Uterus (tissue), 2 donors: ENCODE measurements around the gene CHCHD3.

Experiments used
- POLR2A ChIP-seq, 2 donors: fragments of 450-650 bp; IDR thresholded peaks; one replicate each; pipeline ENCODE4 v1.6.1; 2016; ENCODE audit warnings: antibody characterized with exemption in 2 of 2, mild to moderate bottlenecking in 1 of 2, moderate library complexity in 1 of 2
- TF ChIP-seq, protein P1 (sequence below), 4 experiments: fragments of 200-600 bp in 2 of 4; fragments of 450-650 bp in 2 of 4; sonication (generic) in 2 of 4; IDR thresholded peaks; one replicate each; pipeline ENCODE4 v1.5.1; 2016 to 2019; ENCODE audit warnings: antibody characterized with exemption in 4 of 4, mild to moderate bottlenecking in 2 of 4, moderate library complexity in 1 of 4

DNA sequence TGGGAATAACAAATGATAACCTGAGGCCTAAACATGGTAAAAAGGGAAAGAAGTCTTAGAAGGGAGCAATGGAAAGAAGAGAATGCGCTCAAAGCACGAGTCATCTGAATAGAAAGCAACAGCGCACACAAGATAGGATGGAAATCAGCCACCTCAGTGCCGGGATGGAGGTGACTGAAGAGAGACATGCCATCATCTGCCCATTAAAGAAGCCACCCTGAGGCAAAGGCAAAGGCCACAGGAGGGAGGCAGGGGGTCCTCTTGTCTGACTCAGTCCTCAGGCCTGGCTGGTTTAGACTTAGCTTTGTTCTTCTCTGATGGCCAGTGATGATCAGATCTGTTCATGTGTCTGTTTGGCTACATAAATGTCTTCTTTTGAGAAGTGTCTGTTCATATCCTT, 180.6 kb downstream of the CHCHD3 start:
- TF ChIP-seq, protein P1, sequence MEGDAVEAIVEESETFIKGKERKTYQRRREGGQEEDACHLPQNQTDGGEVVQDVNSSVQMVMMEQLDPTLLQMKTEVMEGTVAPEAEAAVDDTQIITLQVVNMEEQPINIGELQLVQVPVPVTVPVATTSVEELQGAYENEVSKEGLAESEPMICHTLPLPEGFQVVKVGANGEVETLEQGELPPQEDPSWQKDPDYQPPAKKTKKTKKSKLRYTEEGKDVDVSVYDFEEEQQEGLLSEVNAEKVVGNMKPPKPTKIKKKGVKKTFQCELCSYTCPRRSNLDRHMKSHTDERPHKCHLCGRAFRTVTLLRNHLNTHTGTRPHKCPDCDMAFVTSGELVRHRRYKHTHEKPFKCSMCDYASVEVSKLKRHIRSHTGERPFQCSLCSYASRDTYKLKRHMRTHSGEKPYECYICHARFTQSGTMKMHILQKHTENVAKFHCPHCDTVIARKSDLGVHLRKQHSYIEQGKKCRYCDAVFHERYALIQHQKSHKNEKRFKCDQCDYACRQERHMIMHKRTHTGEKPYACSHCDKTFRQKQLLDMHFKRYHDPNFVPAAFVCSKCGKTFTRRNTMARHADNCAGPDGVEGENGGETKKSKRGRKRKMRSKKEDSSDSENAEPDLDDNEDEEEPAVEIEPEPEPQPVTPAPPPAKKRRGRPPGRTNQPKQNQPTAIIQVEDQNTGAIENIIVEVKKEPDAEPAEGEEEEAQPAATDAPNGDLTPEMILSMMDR (IDR thresholded peaks at IDR 0.05), result no peak
- TF ChIP-seq POLR2A (IDR thresholded peaks at IDR 0.05), result no peak
